Tibial nerve (tissue), 4 donors: ENCODE results near the gene MAVS. TPM values are rescaled to one million over a fixed set of nuclear protein-coding genes. Genes with fewer than 3 reads are reported as not detected.

Experiments used
- DNase-seq, 2 donors: peaks; one replicate each; pipeline ENCODE4 v3.0.0-alpha.2; 2019; ENCODE audit warnings: low spot score in 2 of 2
- H3K27ac ChIP-seq, 4 donors: fragments of 200-600 bp; sonication (generic) in 3 of 4; one replicate each; pipeline ENCODE4 v1.5.1; 2017 to 2019; ENCODE audit warnings: mild to moderate bottlenecking in 1 of 4
- H3K27me3 ChIP-seq, 2 donors: fragments of 200-600 bp; sonication (generic) in 1 of 2; one replicate each; pipeline versions ENCODE4 v1.5.1 to v1.6.0; 2017 to 2019
- H3K36me3 ChIP-seq, 3 donors: fragments of 200-600 bp; sonication (generic); one replicate each; pipeline ENCODE4 v1.5.1; 2018 to 2019
- H3K4me1 ChIP-seq, 4 donors: fragments of 200-600 bp; sonication (generic) in 3 of 4; one replicate each; pipeline ENCODE4 v1.5.1; 2017 to 2019
- H3K4me3 ChIP-seq, 4 donors: fragments of 200-600 bp; sonication (generic) in 3 of 4; one replicate each; pipeline ENCODE4 v1.5.1; 2017 to 2019; ENCODE audit warnings: mild to moderate bottlenecking in 1 of 4, moderate library complexity in 1 of 4
- H3K9me3 ChIP-seq, 4 donors: fragments of 200-600 bp; sonication (generic) in 3 of 4; one replicate each; pipeline ENCODE4 v1.5.1; 2017 to 2019
- EP300 ChIP-seq, 2 donors: sonication (generic); formaldehyde crosslinking; IDR thresholded peaks; one replicate each; pipeline ENCODE4 v1.6.1; 2017; ENCODE audit warnings: antibody characterized with exemption in 2 of 2, mild to moderate bottlenecking in 1 of 2
- POLR2A ChIP-seq, 2 donors: fragments of 450-650 bp; IDR thresholded peaks; one replicate each; pipeline ENCODE4 v1.6.1; 2017; ENCODE audit warnings: antibody characterized with exemption in 2 of 2, mild to moderate bottlenecking in 2 of 2, moderate library complexity in 2 of 2
- WGBS, 2 donors: methylation state at CpG; one replicate each; pipeline ENCODE4 v1.1.5; 2018; 5-methylcytosine and 5-hydroxymethylcytosine counted together
- total RNA-seq, 4 donors: library from RNA; depleted of rRNA; stranded (reverse); fragments of >200 nt; gene quantifications; one replicate each; pipeline ENCODE4 v1.1.0, GENCODE V29; 2016
- TF ChIP-seq, protein P1 (sequence below), 5 experiments: fragments of 200-600 bp in 3 of 5; fragments of 450-650 bp in 2 of 5; sonication (generic) in 3 of 5; IDR thresholded peaks; one replicate each; pipeline ENCODE4 v1.5.1; 2016 to 2019; ENCODE audit warnings: antibody characterized with exemption in 5 of 5, mild to moderate bottlenecking in 3 of 5, moderate library complexity in 2 of 5

Gene MAVS
- total RNA-seq, 4 donors from 2014 or later = 34.5 to 49.8 (median 39.3) TPM

GRCh38 chr20:3862333-3862732 is 15.7 kb downstream of the MAVS start:
- peaks cover 8 to 100% (median 48%) of the 10 kb centered on the region in 3 donors for H3K36me3 ChIP-seq
- TF ChIP-seq POLR2A (IDR thresholded peaks at IDR 0.05) = no peak
- no peak for TF ChIP-seq EP300 (IDR thresholded peaks at IDR 0.05)
- TF ChIP-seq, protein P1, sequence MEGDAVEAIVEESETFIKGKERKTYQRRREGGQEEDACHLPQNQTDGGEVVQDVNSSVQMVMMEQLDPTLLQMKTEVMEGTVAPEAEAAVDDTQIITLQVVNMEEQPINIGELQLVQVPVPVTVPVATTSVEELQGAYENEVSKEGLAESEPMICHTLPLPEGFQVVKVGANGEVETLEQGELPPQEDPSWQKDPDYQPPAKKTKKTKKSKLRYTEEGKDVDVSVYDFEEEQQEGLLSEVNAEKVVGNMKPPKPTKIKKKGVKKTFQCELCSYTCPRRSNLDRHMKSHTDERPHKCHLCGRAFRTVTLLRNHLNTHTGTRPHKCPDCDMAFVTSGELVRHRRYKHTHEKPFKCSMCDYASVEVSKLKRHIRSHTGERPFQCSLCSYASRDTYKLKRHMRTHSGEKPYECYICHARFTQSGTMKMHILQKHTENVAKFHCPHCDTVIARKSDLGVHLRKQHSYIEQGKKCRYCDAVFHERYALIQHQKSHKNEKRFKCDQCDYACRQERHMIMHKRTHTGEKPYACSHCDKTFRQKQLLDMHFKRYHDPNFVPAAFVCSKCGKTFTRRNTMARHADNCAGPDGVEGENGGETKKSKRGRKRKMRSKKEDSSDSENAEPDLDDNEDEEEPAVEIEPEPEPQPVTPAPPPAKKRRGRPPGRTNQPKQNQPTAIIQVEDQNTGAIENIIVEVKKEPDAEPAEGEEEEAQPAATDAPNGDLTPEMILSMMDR (IDR thresholded peaks at IDR 0.05) = no peak
- WGBS, 2 donors = 100% methylated on average over 1 of the region's 1 CpG

DNA sequence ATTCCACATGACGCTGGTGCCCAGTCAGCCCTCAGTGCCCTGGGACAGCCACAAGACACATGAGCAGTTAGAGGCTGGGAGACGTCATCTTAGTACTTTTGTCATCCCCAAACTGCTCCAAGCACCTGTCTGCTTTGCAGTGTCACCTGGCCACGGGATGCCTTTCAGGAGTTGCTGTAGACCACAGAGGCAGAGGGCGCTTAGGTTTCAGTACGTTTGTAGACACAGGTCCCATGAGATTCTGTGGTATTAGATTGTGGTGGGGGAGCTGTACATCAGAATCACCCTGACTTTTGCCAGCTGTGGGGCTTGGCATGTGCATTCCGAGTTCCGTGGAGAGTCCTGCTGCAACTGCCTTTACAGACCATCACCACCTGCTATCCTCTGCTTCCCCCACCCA is 16.7 kb downstream of the MAVS start:
- TF ChIP-seq EP300 (IDR thresholded peaks at IDR 0.05) (no peak), POLR2A (IDR thresholded peaks at IDR 0.05) (no peak)
- TF ChIP-seq, protein P1 (IDR thresholded peaks at IDR 0.05) = no peak
- Histone ChIP-seq H3K4me3 (no peak overlapping the region), H3K27me3 (no peaks in the 10 kb centered on the region), H3K36me3 (peaks cover 8 to 100% (median 40%) of the 10 kb centered on the region in 3 donors), H3K9me3 (no peaks in the 10 kb centered on the region), H3K4me1 (peaks cover 0 to 4% (median 0%) of the 10 kb centered on the region in 4 donors), H3K27ac (no peak overlapping the region)
- WGBS, 2 donors = 82 to 83% methylated on average over 7 of the region's 7 CpGs
- DNase-seq = no peak

More at GRCh38 chr20:3862333-3862732, 15.7 kb downstream of the MAVS start:
- Histone ChIP-seq H3K27me3 (no peaks in the 10 kb centered on the region), H3K27ac (no peak overlapping the region), H3K4me1 (peaks cover 0 to 4% (median 0%) of the 10 kb centered on the region in 4 donors), H3K9me3 (no peaks in the 10 kb centered on the region), H3K4me3 (no peak overlapping the region)
- DNase-seq = no peak

DNA sequence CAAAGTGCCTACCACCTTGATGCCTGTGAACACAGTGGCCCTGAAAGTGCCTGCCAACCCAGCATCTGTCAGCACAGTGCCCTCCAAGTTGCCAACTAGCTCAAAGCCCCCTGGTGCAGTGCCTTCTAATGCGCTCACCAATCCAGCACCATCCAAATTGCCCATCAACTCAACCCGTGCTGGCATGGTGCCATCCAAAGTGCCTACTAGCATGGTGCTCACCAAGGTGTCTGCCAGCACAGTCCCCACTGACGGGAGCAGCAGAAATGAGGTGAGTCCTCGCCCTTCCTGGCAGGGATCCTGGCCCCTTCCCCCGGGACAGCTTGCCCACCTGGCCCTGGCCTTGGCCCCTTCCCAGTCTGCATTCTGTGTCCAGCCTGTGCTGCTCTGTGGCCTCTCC is 17.9 kb downstream of the MAVS start:
- Histone ChIP-seq H3K4me1 (peaks cover 0 to 4% (median 0%) of the 10 kb centered on the region in 4 donors), H3K27me3 (no peaks in the 10 kb centered on the region), H3K27ac (no peak overlapping the region), H3K36me3 (peaks cover 8 to 100% (median 39%) of the 10 kb centered on the region in 3 donors), H3K9me3 (no peaks in the 10 kb centered on the region), H3K4me3 (no peak overlapping the region)
- TF ChIP-seq, protein P1 (IDR thresholded peaks at IDR 0.05) = no peak
- TF ChIP-seq EP300 (IDR thresholded peaks at IDR 0.05) (no peak), POLR2A (IDR thresholded peaks at IDR 0.05) (no peak)
- WGBS, 2 donors = 86 to 89% methylated on average over 5 of the region's 5 CpGs
- DNase-seq = no peak

GRCh38 chr20:3865152-3865886 is 18.7 kb downstream of the MAVS start:
- Histone ChIP-seq H3K27ac (no peak overlapping the region), H3K9me3 (no peaks in the 10 kb centered on the region), H3K36me3 (peaks cover 8 to 100% (median 39%) of the 10 kb centered on the region in 3 donors), H3K4me1 (peaks cover 0 to 9% (median 0%) of the 10 kb centered on the region in 4 donors), H3K4me3 (no peak overlapping the region), H3K27me3 (no peaks in the 10 kb centered on the region)
- TF ChIP-seq EP300 (IDR thresholded peaks at IDR 0.05) = no peak
- TF ChIP-seq, protein P1 (IDR thresholded peaks at IDR 0.05) = no peak
- no peak for TF ChIP-seq POLR2A (IDR thresholded peaks at IDR 0.05)
- DNase-seq = no peak
- WGBS, 2 donors = 93 to 96% methylated on average over 11 to 12 of the region's 14 CpGs

DNA sequence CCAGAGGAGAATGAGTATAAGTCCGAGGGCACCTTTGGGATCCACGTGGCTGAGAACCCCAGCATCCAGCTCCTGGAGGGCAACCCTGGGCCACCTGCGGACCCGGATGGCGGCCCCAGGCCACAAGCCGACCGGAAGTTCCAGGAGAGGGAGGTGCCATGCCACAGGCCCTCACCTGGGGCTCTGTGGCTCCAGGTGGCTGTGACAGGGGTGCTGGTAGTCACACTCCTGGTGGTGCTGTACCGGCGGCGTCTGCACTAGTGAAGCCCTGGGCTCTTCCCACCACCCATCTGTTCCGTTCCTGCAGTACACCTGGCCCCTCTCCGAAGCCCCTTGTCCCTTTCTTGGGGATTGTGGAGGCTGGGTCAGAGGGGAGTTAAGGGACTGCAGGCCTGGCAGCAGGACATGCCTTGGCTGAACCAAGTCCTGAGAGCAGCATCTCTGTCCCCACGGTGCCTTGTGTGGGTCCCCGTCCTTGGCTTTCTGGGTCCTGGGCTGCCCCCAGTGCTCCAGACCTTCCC is 19.3 kb downstream of the MAVS start:
- peaks cover 0 to 9% (median 0%) of the 10 kb centered on the region in 4 donors for H3K4me1 ChIP-seq
- peaks cover 8 to 98% (median 38%) of the 10 kb centered on the region in 3 donors for H3K36me3 ChIP-seq
- no peaks in the 10 kb centered on the region for H3K27me3 ChIP-seq
- 92 to 95% methylated on average over 13 to 14 of the region's 14 CpGs for WGBS, 2 donors
- DNase-seq = no peak
- no peak overlapping the region for H3K4me3 ChIP-seq
- H3K27ac ChIP-seq = no peak overlapping the region
- no peaks in the 10 kb centered on the region for H3K9me3 ChIP-seq
- TF ChIP-seq EP300 (IDR thresholded peaks at IDR 0.05) (no peak), POLR2A (IDR thresholded peaks at IDR 0.05) (no peak)
- TF ChIP-seq, protein P1 (IDR thresholded peaks at IDR 0.05) = no peak
